Chondrocyte (in vitro differentiated cells): ENCODE measurements around the gene GUCY2C. TPM values are rescaled to one million over a fixed set of nuclear protein-coding genes. Genes with fewer than 3 reads are reported as not detected.

Source experiments
- DNase-seq: peaks from one replicate; pipeline ENCODE4 v3.0.0; 2021; ENCODE audit warnings: mixed read lengths, low spot score
- H3K27ac Mint-ChIP-seq: one replicate; pipeline ENCODE4 v1.8.0; 2021; ENCODE audit warnings: mild to moderate bottlenecking, moderate library complexity, mixed read lengths; ENCODE audit not compliant: unreplicated experiment
- H3K27me3 Mint-ChIP-seq: 2 replicates; pipeline ENCODE4 v1.8.0; 2021; ENCODE audit warnings: low read depth, mixed read lengths
- H3K36me3 Mint-ChIP-seq: 2 replicates; pipeline ENCODE4 v1.8.0; 2021; ENCODE audit warnings: low read depth, mixed read lengths
- H3K4me1 Mint-ChIP-seq: 2 replicates; pipeline ENCODE4 v1.8.0; 2021; ENCODE audit warnings: low read depth, mild to moderate bottlenecking, mixed read lengths
- H3K4me3 Mint-ChIP-seq: one replicate; pipeline ENCODE4 v1.8.0; 2021; ENCODE audit warnings: mild to moderate bottlenecking, moderate library complexity, mixed read lengths; ENCODE audit not compliant: unreplicated experiment
- H3K9me3 Mint-ChIP-seq: 2 replicates; pipeline ENCODE4 v1.8.0; 2021; ENCODE audit warnings: low read depth, mixed read lengths
- total RNA-seq: library from RNA; stranded (reverse); gene quantifications from 3 replicates; pipeline ENCODE4 v1.2.1, GENCODE V29; 2021
- TF ChIP-seq, protein P1 (sequence below): fragments of 200-600 bp; sonication (generic); IDR thresholded peaks from 2 replicates; pipeline ENCODE4 v1.5.0; 2021; ENCODE audit warnings: antibody characterized with exemption, mild to moderate bottlenecking, moderate library complexity

The GUCY2C gene
- total RNA-seq, 1 donor from 2014 or later: not detected

- H3K27ac Mint-ChIP-seq: no peak overlapping the region
- H3K36me3 Mint-ChIP-seq: no peaks in the 10 kb centered on the region
- no peak for DNase-seq
- TF ChIP-seq, protein P1, sequence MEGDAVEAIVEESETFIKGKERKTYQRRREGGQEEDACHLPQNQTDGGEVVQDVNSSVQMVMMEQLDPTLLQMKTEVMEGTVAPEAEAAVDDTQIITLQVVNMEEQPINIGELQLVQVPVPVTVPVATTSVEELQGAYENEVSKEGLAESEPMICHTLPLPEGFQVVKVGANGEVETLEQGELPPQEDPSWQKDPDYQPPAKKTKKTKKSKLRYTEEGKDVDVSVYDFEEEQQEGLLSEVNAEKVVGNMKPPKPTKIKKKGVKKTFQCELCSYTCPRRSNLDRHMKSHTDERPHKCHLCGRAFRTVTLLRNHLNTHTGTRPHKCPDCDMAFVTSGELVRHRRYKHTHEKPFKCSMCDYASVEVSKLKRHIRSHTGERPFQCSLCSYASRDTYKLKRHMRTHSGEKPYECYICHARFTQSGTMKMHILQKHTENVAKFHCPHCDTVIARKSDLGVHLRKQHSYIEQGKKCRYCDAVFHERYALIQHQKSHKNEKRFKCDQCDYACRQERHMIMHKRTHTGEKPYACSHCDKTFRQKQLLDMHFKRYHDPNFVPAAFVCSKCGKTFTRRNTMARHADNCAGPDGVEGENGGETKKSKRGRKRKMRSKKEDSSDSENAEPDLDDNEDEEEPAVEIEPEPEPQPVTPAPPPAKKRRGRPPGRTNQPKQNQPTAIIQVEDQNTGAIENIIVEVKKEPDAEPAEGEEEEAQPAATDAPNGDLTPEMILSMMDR: no peak
- H3K9me3 Mint-ChIP-seq: no peaks in the 10 kb centered on the region
- no peaks in the 10 kb centered on the region for H3K4me1 Mint-ChIP-seq
- H3K4me3 Mint-ChIP-seq: no peak overlapping the region
- no peaks in the 10 kb centered on the region for H3K27me3 Mint-ChIP-seq
These were observed 107.0 kb downstream of the GUCY2C start for GRCh38 chr12:14589169-14590004.

DNA sequence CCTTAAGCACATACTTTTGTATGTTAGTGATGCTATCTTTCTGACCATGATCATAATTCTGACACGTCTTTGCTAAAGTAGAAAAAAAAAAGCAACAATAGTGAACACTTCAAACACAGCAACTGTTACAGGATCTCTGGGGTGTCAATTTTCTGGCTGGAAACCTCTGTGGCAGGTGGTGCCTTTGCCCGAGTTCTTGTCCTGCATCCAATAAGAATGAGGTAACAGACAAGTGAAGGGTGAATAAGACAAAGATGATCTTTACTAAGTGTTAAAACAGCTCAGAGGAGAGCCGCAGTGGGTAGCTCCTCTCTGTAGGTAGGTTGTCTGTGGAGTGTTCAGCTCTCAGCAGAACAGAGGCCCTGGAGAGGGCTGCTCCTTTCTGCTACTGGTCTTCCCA is 107.8 kb downstream of the GUCY2C start:
- DNase-seq: no peak
- Mint-ChIP-seq H3K27ac (no peak overlapping the region), H3K4me3 (no peak overlapping the region), H3K36me3 (no peaks in the 10 kb centered on the region), H3K27me3 (no peaks in the 10 kb centered on the region), H3K4me1 (no peaks in the 10 kb centered on the region), H3K9me3 (no peaks in the 10 kb centered on the region)
- TF ChIP-seq, protein P1: no peak

GRCh38 chr12:14578646-14579045 is 117.8 kb downstream of the GUCY2C start:
- Mint-ChIP-seq H3K27me3 (no peaks in the 10 kb centered on the region), H3K4me1 (no peaks in the 10 kb centered on the region), H3K27ac (no peak overlapping the region), H3K36me3 (no peaks in the 10 kb centered on the region), H3K9me3 (no peaks in the 10 kb centered on the region), H3K4me3 (no peak overlapping the region)
- no peak for DNase-seq
- TF ChIP-seq, protein P1: no peak

- Mint-ChIP-seq H3K36me3 (no peaks in the 10 kb centered on the region), H3K27me3 (no peaks in the 10 kb centered on the region), H3K4me3 (no peak overlapping the region), H3K27ac (no peak overlapping the region), H3K4me1 (no peaks in the 10 kb centered on the region), H3K9me3 (no peaks in the 10 kb centered on the region)
- no peak for DNase-seq
- TF ChIP-seq, protein P1: no peak
These were observed 119.1 kb downstream of the GUCY2C start for GRCh38 chr12:14577344-14577743.

DNA sequence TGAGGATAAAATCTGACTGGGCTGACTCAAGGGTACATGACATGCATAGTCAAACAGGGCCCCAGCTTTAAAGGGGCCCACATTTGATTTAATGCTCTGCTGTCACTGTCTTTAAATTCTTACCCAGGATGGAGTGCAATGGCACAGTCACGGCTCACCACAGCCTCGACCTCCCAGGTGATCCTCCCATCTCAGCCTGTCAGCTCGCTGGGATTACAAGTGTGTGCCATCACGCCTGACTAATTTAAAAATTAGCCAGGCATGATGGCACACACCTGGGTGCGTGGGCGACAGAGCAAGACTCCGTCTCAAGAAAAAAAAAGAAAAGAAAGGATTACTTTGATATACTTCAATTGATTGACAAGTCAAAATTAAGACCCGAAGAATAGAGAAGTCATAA is 119.5 kb downstream of the GUCY2C start:
- no peaks in the 10 kb centered on the region for H3K9me3 Mint-ChIP-seq
- DNase-seq: no peak
- no peaks in the 10 kb centered on the region for H3K4me1 Mint-ChIP-seq
- H3K27ac Mint-ChIP-seq: no peak overlapping the region
- H3K36me3 Mint-ChIP-seq: no peaks in the 10 kb centered on the region
- TF ChIP-seq, protein P1: no peak
- no peaks in the 10 kb centered on the region for H3K27me3 Mint-ChIP-seq
- H3K4me3 Mint-ChIP-seq: no peak overlapping the region
